ENCODE data around the gene ULK1. TPM values are rescaled to one million over a fixed set of nuclear protein-coding genes. Genes with fewer than 3 reads are reported as not detected.

ULK1 gene
- total RNA-seq, 4 donors from 2014 or later: 9.1 to 55.0 (median 19.5) TPM

GRCh38 chr12:131915000-131915689 lies 20.7 kb downstream of the ULK1 start:
- DNase-seq: no peak
- Histone ChIP-seq H3K4me3 (no peak overlapping the region), H3K27ac (no peak overlapping the region), H3K36me3 (peaks cover 52 to 95% (median 53%) of the 10 kb centered on the region in 3 donors), H3K27me3 (no peaks in the 10 kb centered on the region), H3K4me1 (peaks cover 0 to 14% (median 11%) of the 10 kb centered on the region in 3 donors), H3K9me3 (no peaks in the 10 kb centered on the region)
- WGBS, 2 donors: 85 to 90% methylated on average over 8 to 11 of the region's 20 CpGs
- intact Hi-C loops (cut with DNase I): no loop called here
- TF ChIP-seq POLR2A (IDR thresholded peaks at IDR 0.05) (no peak), CTCF (IDR thresholded peaks at IDR 0.05) (no peak)

- intact Hi-C loops (cut with DNase I): no loop called here
- Histone ChIP-seq H3K9me3 (no peaks in the 10 kb centered on the region), H3K36me3 (peaks cover 48 to 95% (median 53%) of the 10 kb centered on the region in 3 donors), H3K27me3 (no peaks in the 10 kb centered on the region), H3K4me3 (no peak overlapping the region), H3K27ac (no peak overlapping the region), H3K4me1 (peaks cover 0 to 14% (median 11%) of the 10 kb centered on the region in 3 donors)
- 92 to 99% methylated on average over 9 to 10 of the region's 21 CpGs for WGBS, 2 donors
- DNase-seq: no peak
- TF ChIP-seq POLR2A (IDR thresholded peaks at IDR 0.05): no peak
- TF ChIP-seq CTCF (IDR thresholded peaks at IDR 0.05): no peak
Measured at GRCh38 chr12:131915823-131916222, 21.4 kb downstream of the ULK1 start.

DNA sequence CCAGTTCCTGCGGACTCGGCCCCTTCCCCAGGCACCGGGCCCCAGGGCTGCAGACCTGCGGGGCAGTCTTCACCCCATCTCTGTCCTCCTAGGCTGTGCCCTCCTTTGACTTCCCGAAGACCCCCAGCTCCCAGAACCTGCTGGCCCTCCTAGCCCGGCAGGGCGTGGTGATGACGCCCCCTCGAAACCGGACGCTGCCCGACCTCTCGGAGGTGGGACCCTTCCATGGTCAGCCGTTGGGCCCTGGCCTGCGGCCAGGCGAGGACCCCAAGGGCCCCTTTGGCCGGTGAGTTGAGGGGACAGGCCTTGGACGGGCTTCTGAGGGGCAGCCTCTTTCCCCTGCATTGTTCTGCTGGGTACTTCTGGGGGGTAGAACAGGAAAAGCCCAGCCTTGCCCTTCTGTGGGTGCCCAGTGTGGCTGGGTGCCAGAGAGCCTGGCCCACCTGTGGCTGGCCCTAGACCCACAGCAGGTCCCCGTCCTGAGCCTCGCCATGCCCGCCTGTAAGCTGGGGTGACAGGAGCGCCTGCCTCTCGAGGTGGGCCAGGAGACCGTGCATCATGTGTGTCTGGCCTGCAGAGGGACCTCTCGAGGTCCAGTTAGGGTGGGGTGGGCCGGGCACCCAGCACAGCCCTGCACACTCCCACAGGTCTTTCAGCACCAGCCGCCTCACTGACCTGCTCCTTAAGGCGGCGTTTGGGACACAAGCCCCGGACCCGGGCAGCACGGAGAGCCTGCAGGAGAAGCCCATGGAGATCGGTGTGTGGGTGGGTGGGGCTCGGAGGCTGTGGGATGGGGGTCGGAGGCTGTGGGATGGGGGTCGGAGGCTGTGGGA lies 22.1 kb downstream of the ULK1 start:
- H3K36me3 ChIP-seq: peaks cover 43 to 95% (median 51%) of the 10 kb centered on the region in 3 donors
- H3K27ac ChIP-seq: no peak overlapping the region
- H3K4me1 ChIP-seq: peaks cover 0 to 17% (median 11%) of the 10 kb centered on the region in 3 donors
- 87% methylated on average over 3 of the region's 36 CpGs; no CpG with 5 or more reads in 1 of the 2 donors for WGBS, 2 donors
- H3K27me3 ChIP-seq: no peaks in the 10 kb centered on the region
- H3K4me3 ChIP-seq: no peak overlapping the region
- no peak for DNase-seq
- intact Hi-C loops (cut with DNase I): no loop called here
- H3K9me3 ChIP-seq: no peaks in the 10 kb centered on the region
- TF ChIP-seq CTCF (IDR thresholded peaks at IDR 0.05) (no peak), POLR2A (IDR thresholded peaks at IDR 0.05) (no peak)

DNA sequence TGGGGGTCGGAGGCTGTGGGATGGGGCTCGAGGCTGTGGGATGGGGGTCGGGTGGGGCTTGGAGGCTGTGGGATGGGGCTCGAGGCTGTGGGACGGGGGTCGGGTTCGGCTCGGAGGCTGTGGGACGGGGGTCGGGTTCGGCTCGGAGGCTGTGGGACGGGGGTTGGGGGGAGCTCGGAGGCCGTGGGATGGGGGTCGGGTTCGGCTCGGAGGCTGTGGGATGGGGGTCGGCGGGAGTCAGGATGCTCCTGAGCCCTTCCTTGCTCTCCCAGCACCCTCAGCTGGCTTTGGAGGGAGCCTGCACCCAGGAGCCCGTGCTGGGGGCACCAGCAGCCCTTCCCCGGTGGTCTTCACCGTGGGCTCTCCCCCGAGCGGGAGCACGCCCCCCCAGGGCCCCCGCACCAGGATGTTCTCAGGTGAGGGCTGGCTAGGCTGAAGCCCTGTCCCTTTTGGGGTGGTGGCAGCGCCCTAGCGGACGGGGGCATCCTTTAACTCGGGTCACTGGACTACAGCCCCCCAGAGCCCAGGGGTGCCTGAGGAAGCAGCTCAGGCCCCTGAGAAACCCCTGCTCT lies 22.8 kb downstream of the ULK1 start:
- Histone ChIP-seq H3K4me1 (peaks cover 0 to 18% (median 8%) of the 10 kb centered on the region in 3 donors), H3K27me3 (no peaks in the 10 kb centered on the region), H3K4me3 (no peak overlapping the region), H3K9me3 (no peaks in the 10 kb centered on the region), H3K36me3 (peaks cover 44 to 95% (median 48%) of the 10 kb centered on the region in 3 donors), H3K27ac (no peak overlapping the region)
- DNase-seq: no peak
- TF ChIP-seq POLR2A (IDR thresholded peaks at IDR 0.05): no peak
- no peak for TF ChIP-seq CTCF (IDR thresholded peaks at IDR 0.05)
- intact Hi-C loops (cut with DNase I): no loop called here
- 100% methylated on average over 1 of the region's 31 CpGs; no CpG with 5 or more reads in 1 of the 2 donors for WGBS, 2 donors

Data from esophagus squamous epithelium (tissue), 5 donors.